GM10266 (cell line): ENCODE measurements around the gene SHROOM4.

ENCODE experiments used
- DNase-seq: peaks from one replicate; pipeline ENCODE4 v3.0.0; 2012; ENCODE audit errors: extremely low spot score
- TF ChIP-seq, protein P1 (sequence below): IDR thresholded peaks from 2 replicates; pipeline ENCODE4 v1.5.1; 2012; ENCODE audit warnings: mild to moderate bottlenecking, low read depth; ENCODE audit not compliant: control insufficient read depth, insufficient read depth; ENCODE audit errors: missing control alignments

Gene SHROOM4

GRCh38 chrX:50711907-50712306, 102.1 kb downstream of the SHROOM4 start:
- DNase-seq = no peak
- TF ChIP-seq, protein P1, sequence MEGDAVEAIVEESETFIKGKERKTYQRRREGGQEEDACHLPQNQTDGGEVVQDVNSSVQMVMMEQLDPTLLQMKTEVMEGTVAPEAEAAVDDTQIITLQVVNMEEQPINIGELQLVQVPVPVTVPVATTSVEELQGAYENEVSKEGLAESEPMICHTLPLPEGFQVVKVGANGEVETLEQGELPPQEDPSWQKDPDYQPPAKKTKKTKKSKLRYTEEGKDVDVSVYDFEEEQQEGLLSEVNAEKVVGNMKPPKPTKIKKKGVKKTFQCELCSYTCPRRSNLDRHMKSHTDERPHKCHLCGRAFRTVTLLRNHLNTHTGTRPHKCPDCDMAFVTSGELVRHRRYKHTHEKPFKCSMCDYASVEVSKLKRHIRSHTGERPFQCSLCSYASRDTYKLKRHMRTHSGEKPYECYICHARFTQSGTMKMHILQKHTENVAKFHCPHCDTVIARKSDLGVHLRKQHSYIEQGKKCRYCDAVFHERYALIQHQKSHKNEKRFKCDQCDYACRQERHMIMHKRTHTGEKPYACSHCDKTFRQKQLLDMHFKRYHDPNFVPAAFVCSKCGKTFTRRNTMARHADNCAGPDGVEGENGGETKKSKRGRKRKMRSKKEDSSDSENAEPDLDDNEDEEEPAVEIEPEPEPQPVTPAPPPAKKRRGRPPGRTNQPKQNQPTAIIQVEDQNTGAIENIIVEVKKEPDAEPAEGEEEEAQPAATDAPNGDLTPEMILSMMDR = no peak

- DNase-seq = no peak
- TF ChIP-seq, protein P1 = no peak
These were observed 105.9 kb downstream of the SHROOM4 start for GRCh38 chrX:50707955-50708699.

GRCh38 chrX:50707405-50707804, 106.6 kb downstream of the SHROOM4 start:
- TF ChIP-seq, protein P1 = no peak
- DNase-seq = no peak

DNA sequence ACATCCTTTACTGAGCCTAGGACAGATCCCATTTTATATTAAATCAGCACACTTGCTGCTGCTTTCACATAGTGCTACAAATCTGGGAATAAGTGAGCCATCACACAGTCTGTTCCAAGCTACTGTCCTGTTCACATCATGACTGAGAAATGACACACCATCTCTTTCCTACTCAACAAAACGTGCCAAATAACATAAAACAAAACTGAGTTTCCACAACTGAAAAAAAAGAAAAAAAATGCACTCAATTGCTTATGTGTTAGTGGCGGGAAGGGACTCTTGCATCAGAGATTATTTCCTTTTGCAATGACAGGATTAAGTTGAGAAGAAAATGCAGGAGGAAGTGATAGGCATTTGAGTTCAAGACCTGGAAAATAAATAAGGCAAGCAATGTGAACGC, 109.0 kb downstream of the SHROOM4 start:
- no peak for DNase-seq
- TF ChIP-seq, protein P1 = no peak

- TF ChIP-seq, protein P1 = no peak
- no peak for DNase-seq
These were observed 109.6 kb downstream of the SHROOM4 start for GRCh38 chrX:50704360-50704759.

DNA sequence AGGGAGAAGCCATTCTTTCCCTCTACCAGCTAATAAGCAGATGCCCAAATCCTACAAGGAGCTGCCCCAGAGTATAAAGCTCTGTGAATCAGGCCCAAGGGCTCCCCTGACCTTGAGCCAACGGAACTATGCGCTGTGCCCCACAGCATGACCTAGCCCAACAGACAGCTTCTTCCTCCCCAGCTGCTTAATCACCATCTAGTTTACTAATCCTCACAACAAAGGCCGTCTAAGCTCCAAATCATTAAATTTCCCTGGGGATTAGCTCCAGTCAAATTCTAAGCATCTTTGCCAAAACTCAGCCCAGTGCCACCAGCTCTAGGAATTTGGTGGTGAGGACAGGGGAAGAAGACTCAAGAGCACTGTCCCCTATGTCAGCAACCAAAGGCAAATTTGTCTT, 113.1 kb downstream of the SHROOM4 start:
- no peak for DNase-seq
- TF ChIP-seq, protein P1 = no peak

DNA sequence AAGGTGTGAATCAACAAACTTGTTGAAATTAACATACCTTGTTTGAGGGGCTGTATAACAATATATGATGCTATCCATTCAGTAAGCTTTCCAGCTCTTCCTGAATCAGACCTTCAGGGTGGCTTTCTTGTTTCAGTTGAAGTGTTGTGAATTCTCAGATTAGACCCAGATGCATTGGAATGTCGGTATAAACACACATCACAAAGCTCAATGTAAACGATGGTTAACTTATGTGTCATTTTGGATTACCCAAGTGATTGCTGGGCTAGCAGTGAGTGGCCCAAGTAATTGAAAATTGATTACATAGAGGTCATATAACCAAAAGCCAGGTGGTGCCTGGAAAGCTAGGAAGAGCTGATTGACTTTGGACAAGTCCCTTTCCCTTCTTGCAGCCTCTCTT, 115.0 kb downstream of the SHROOM4 start:
- TF ChIP-seq, protein P1 = no peak
- DNase-seq = no peak
